Uterus (tissue), 4 donors: Measurements from ENCODE around the gene SF3A2. TPM values are rescaled to one million over a fixed set of nuclear protein-coding genes. Genes with fewer than 3 reads are reported as not detected.
"Not testable (repeated sequence)": the region's sequence is repeated elsewhere in the genome, so short reads cannot be mapped to it uniquely, and the experiment has no call there.

Experiments used
- DNase-seq, 2 donors: peaks; one replicate each; pipeline ENCODE4 v3.0.0-alpha.2; 2019 to 2020
- H3K27ac ChIP-seq, 2 donors: fragments of 200-600 bp; sonication (generic); 1 replicate in 1 of 2; 2 replicates in 1 of 2; pipeline ENCODE4 v1.5.1; 2016 to 2018
- H3K27me3 ChIP-seq, 2 donors: fragments of 200-600 bp; sonication (generic); one replicate each; pipeline ENCODE4 v1.5.1; 2018 to 2019; ENCODE audit warnings: control low read depth in 1 of 2
- H3K36me3 ChIP-seq, 2 donors: fragments of 200-600 bp; sonication (generic); one replicate each; pipeline ENCODE4 v1.5.1; 2019; ENCODE audit warnings: control low read depth in 1 of 2
- H3K4me1 ChIP-seq, 2 donors: fragments of 200-600 bp; sonication (generic); one replicate each; pipeline ENCODE4 v1.5.1; 2018 to 2019; ENCODE audit warnings: control low read depth in 1 of 2
- H3K4me3 ChIP-seq, 2 donors: fragments of 200-600 bp; sonication (generic); 1 replicate in 1 of 2; 2 replicates in 1 of 2; pipeline ENCODE4 v1.5.1; 2018 to 2019; ENCODE audit warnings: mild to moderate bottlenecking in 1 of 2
- H3K9me3 ChIP-seq, 2 donors: fragments of 200-600 bp; sonication (generic); one replicate each; pipeline ENCODE4 v1.5.1; 2019; ENCODE audit warnings: control low read depth in 1 of 2
- CTCF ChIP-seq, 4 experiments: fragments of 200-600 bp in 2 of 4; fragments of 450-650 bp in 2 of 4; sonication (generic) in 2 of 4; IDR thresholded peaks; one replicate each; pipeline ENCODE4 v1.5.1; 2016 to 2019; ENCODE audit warnings: antibody characterized with exemption in 4 of 4, mild to moderate bottlenecking in 2 of 4, moderate library complexity in 1 of 4
- POLR2A ChIP-seq, 2 donors: fragments of 450-650 bp; IDR thresholded peaks; one replicate each; pipeline ENCODE4 v1.6.1; 2016; ENCODE audit warnings: antibody characterized with exemption in 2 of 2, mild to moderate bottlenecking in 1 of 2, moderate library complexity in 1 of 2
- intact Hi-C: fragments of 100-400 bp; cut with DNase I; formaldehyde crosslinking; loops from one replicate; pipeline ENCODE4 v1.15.1; 2023; ENCODE audit warnings: low total_unique reads
- total RNA-seq, 4 donors: library from RNA; depleted of rRNA in 3 of 4; stranded (reverse); fragments of >200 nt in 3 of 4; gene quantifications; one replicate each; pipeline versions ENCODE4 v1.1.0 to v1.2.4, GENCODE V29; 2014 to 2023
- donor health status: DM: yes; HTN: yes; CAD: no.

The SF3A2 gene
- total RNA-seq, 4 donors from 2014 or later: 33.2 to 107 (median 50.6) TPM

- H3K36me3 ChIP-seq: no peaks in the 10 kb centered on the region
- TF ChIP-seq CTCF (IDR thresholded peaks at IDR 0.05) (no peak), POLR2A (IDR thresholded peaks at IDR 0.05) (no peak)
- no peaks in the 10 kb centered on the region for H3K9me3 ChIP-seq
Measured at GRCh38 chr19:2199861-2200623, 36.6 kb upstream of the SF3A2 start.

DNA sequence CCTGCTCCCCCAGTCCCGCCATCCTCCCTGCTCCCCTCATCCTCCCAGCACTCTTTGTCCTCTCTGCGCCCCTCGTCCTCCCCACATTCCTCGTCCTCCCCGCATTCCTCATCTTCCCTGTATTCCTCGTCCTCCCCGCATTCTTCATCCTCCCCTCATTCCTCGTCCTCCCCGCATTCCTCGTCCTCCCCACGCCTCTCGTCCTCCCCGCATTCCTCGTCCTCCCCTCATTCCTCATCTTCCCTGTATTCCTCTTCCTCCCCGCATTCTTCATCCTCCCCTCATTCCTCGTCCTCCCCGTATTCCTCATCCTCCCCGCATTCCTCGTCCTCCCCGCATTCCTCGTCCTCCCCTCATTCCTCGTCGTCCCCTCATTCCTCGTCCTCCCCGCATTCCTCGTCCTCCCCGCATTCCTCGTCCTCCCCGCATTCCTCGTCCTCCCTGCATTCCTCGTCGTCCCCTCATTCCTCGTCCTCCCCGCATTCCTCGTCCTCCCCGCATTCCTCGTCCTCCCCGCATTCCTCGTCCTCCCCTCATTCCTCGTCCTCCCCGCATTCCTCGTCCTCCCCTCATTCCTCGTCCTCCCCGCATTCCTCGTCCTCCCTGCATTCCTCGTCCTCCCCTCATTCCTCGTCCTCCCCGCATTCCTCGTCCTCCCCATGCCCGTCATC is 35.9 kb upstream of the SF3A2 start:
- H3K36me3 ChIP-seq, intact Hi-C loops, H3K27ac ChIP-seq, DNase-seq, H3K9me3 ChIP-seq, H3K4me1 ChIP-seq, H3K4me3 ChIP-seq, H3K27me3 ChIP-seq: not testable (repeated sequence)

More at GRCh38 chr19:2199861-2200623, 36.6 kb upstream of the SF3A2 start:
- no peak for DNase-seq
- no peaks in the 10 kb centered on the region for H3K27me3 ChIP-seq
- intact Hi-C loops: no loop called here
- H3K4me1 ChIP-seq: no peaks in the 10 kb centered on the region
- H3K4me3 ChIP-seq: no peak overlapping the region
- no peak overlapping the region for H3K27ac ChIP-seq

GRCh38 chr19:2201473-2202148 is 35.0 kb upstream of the SF3A2 start:
- no peaks in the 10 kb centered on the region for H3K36me3 ChIP-seq
- no peaks in the 10 kb centered on the region for H3K27me3 ChIP-seq
- H3K9me3 ChIP-seq: no peaks in the 10 kb centered on the region

DNA sequence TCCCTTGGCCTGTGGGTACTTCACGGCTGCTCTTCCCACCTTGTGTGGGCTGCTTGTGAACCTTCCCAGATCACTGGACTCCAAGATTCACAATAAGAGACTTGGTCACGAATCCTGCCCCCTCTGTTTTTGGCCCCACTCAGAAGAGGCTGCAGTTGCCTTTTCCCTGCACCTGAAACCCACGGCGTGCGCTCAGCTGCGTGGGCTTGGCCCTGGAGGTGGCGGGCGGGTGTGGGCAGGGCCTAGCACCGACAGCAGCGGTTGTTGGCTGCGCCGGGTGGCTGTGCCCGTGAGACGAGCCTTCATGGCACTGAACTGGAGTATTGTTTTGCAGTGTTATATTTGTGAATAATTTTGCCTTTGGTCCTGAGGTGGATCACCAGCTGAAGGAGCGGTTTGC is 34.3 kb upstream of the SF3A2 start:
- intact Hi-C loops: no loop called here
- H3K4me3 ChIP-seq: no peak overlapping the region
- no peaks in the 10 kb centered on the region for H3K4me1 ChIP-seq
- H3K36me3 ChIP-seq: no peaks in the 10 kb centered on the region
- no peaks in the 10 kb centered on the region for H3K27me3 ChIP-seq
- H3K9me3 ChIP-seq: no peaks in the 10 kb centered on the region
- DNase-seq: no peak
- TF ChIP-seq CTCF (IDR thresholded peaks at IDR 0.05) (no peak), POLR2A (IDR thresholded peaks at IDR 0.05) (no peak)
- H3K27ac ChIP-seq: no peak overlapping the region

More at GRCh38 chr19:2201473-2202148, 35.0 kb upstream of the SF3A2 start:
- no peak overlapping the region for H3K4me3 ChIP-seq
- no peaks in the 10 kb centered on the region for H3K4me1 ChIP-seq
- H3K27ac ChIP-seq: no peak overlapping the region
- TF ChIP-seq CTCF (IDR thresholded peaks at IDR 0.05): no peak
- no peak for TF ChIP-seq POLR2A (IDR thresholded peaks at IDR 0.05)
- intact Hi-C loops: no loop called here
- DNase-seq: no peak

DNA sequence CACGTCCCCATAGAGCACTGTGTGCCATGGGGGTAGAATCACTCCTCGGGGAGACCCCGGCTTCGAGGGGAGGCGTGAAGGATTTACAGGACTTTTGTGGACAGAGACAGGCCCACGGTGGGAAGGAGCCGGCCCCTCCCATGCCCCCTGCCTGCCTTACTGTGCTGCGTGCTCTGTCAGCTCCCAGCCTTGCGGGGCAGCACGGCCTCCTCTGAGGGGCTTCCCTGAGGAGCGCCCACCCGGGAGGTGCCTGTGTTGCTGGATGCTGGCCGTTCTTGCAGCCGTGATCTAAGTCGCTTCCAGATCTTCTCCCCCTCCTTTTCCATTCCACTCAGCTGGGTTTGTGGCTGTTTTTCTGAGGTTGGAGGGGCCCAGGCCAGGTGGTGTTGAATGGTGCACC is 29.6 kb upstream of the SF3A2 start:
- H3K27ac ChIP-seq: no peak overlapping the region
- no peaks in the 10 kb centered on the region for H3K9me3 ChIP-seq
- no peak for DNase-seq
- intact Hi-C loops: no loop called here
- TF ChIP-seq CTCF (IDR thresholded peaks at IDR 0.05) (no peak), POLR2A (IDR thresholded peaks at IDR 0.05) (no peak)
- H3K4me3 ChIP-seq: no peak overlapping the region
- H3K4me1 ChIP-seq: no peaks in the 10 kb centered on the region
- H3K27me3 ChIP-seq: no peaks in the 10 kb centered on the region
- no peaks in the 10 kb centered on the region for H3K36me3 ChIP-seq
